CD4-positive, alpha-beta T cell treated with Interleukin-6 for 4 hours (primary cell): ENCODE data around the gene UGGT2.
"Not testable (repeated sequence)": the region's sequence is repeated elsewhere in the genome, so short reads cannot be mapped to it uniquely, and the experiment has no call there.

Source experiments
- DNase-seq: peaks from one replicate; pipeline ENCODE4 v3.0.0-alpha.2; 2020; ENCODE audit warnings: mixed read lengths

UGGT2 gene

GRCh38 chr13:95791084-95791722 is 262.0 kb downstream of the UGGT2 start:
- no peak for DNase-seq

GRCh38 chr13:95789315-95789714 is 263.9 kb downstream of the UGGT2 start:
- DNase-seq, result not testable (repeated sequence)

- DNase-seq, result no peak
These were observed 265.1 kb downstream of the UGGT2 start for GRCh38 chr13:95788100-95788463.

GRCh38 chr13:95787356-95788099 is 265.7 kb downstream of the UGGT2 start:
- DNase-seq, result no peak

GRCh38 chr13:95784900-95785290 is 268.3 kb downstream of the UGGT2 start:
- DNase-seq, result no peak

- no peak for DNase-seq
These were observed 268.9 kb downstream of the UGGT2 start for GRCh38 chr13:95784161-95784899.

- DNase-seq, result no peak
These were observed 269.5 kb downstream of the UGGT2 start for GRCh38 chr13:95783747-95784146.

GRCh38 chr13:95781940-95782339 is 271.3 kb downstream of the UGGT2 start:
- DNase-seq, result not testable (repeated sequence)

GRCh38 chr13:95781016-95781415 is 272.2 kb downstream of the UGGT2 start:
- DNase-seq, result no peak

- DNase-seq, result no peak
These were observed 273.7 kb downstream of the UGGT2 start for GRCh38 chr13:95779522-95779921.

GRCh38 chr13:95771905-95772304 is 281.3 kb downstream of the UGGT2 start:
- DNase-seq, result no peak

GRCh38 chr13:95763601-95764000 is 289.6 kb downstream of the UGGT2 start:
- DNase-seq, result no peak

- not testable (repeated sequence) for DNase-seq
These were observed 290.6 kb downstream of the UGGT2 start for GRCh38 chr13:95762626-95763025.

- no peak for DNase-seq
These were observed 297.1 kb downstream of the UGGT2 start for GRCh38 chr13:95756072-95756471.

GRCh38 chr13:95754069-95754468 is 299.1 kb downstream of the UGGT2 start:
- DNase-seq, result no peak

- DNase-seq, result no peak
These were observed 300.5 kb downstream of the UGGT2 start for GRCh38 chr13:95752677-95753076.
